Measurements from ENCODE around the gene ASPDH. TPM values are rescaled to one million over a fixed set of nuclear protein-coding genes. Genes with fewer than 3 reads are reported as not detected.

ASPDH gene
- total and polyA plus RNA-seq, 12 donors, result not detected

DNA sequence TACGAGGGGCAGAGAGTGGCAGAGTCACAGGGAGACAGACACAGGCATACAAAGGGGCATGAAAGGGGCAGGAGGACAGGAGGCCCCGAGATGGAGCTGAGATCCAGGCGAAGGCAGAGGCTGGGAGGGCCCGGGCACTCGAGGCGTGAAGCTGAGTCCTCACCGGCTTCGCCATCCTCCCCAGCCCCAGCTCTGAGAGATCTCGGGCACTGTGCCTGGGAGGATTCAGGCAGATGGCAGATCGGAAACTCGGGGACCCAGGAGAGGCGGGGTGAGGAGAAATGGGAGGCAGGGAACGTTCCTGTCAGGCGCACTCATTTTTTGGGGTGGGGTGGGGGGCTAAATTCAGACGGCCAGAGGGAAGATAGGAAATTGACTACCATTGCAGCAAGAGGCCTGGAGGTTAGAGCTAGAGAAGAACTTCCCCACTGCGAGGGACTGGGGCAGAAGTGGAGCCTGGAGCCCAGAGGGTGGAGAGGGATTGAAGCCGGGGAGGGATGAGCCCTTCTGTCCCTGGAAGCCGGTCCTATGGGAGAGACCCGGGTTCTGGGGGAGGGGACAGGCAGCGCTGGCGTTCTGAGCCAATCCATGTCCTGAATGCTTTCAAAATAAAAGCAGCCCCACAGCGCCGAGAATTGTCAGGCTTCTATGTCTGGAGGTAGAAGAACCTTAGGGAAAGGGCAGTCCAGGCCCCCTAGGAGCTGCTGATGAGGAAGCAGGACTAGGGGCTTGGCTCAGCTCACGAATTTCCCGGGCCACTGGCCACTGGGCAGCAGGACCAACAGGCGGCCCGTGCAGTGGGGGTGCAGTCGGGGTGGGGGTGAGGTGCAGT, 42.0 kb upstream of the ASPDH start:
- TF ChIP-seq, protein P1, sequence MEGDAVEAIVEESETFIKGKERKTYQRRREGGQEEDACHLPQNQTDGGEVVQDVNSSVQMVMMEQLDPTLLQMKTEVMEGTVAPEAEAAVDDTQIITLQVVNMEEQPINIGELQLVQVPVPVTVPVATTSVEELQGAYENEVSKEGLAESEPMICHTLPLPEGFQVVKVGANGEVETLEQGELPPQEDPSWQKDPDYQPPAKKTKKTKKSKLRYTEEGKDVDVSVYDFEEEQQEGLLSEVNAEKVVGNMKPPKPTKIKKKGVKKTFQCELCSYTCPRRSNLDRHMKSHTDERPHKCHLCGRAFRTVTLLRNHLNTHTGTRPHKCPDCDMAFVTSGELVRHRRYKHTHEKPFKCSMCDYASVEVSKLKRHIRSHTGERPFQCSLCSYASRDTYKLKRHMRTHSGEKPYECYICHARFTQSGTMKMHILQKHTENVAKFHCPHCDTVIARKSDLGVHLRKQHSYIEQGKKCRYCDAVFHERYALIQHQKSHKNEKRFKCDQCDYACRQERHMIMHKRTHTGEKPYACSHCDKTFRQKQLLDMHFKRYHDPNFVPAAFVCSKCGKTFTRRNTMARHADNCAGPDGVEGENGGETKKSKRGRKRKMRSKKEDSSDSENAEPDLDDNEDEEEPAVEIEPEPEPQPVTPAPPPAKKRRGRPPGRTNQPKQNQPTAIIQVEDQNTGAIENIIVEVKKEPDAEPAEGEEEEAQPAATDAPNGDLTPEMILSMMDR (IDR thresholded peaks at IDR 0.05), result no peak
- H3K9me3 ChIP-seq, result no peaks in the 10 kb centered on the region
- DNase-seq, result peak in 1 of 2 donors; percentile 39
- no peaks in the 10 kb centered on the region for H3K36me3 ChIP-seq
- WGBS, 2 donors, result 35 to 36% methylated on average over 27 to 28 of the region's 28 CpGs
- no peak overlapping the region for H3K27ac ChIP-seq
- intact Hi-C loops (cut with DNase I), result no loop called here
- peak in 4 of 8 donors; percentile 3 to 22 (median 8) for ATAC-seq
- peak overlapping the region in 9 of 10 donors; percentile 11 to 55 (median 48) for H3K4me3 ChIP-seq
- peaks cover 0 to 16% (median 10%) of the 10 kb centered on the region in 9 donors for H3K4me1 ChIP-seq
- peaks cover 0 to 74% (median 50%) of the 10 kb centered on the region in 7 donors for H3K27me3 ChIP-seq

DNA sequence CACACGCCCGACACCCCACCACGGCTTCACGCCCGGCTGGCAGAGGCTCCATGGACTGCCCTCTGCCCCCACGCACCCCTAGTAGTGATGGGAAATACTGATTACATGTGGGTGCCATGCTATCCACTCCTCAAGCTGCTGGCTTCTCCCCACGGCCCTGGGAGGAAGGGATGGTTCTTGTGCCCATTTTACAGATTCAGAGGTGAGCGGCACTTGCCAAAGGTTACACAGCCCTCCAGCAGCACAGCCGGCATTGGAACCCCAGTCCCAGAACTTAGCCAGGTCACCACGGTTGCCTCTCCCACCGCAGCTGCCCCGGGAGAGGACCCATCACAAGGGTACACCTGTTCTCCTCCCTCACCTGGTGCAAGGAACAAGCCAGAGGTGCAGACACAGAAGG, 41.3 kb upstream of the ASPDH start:
- Histone ChIP-seq H3K4me1 (peaks cover 0 to 13% (median 10%) of the 10 kb centered on the region in 9 donors), H3K27ac (no peak overlapping the region), H3K36me3 (no peaks in the 10 kb centered on the region), H3K9me3 (no peaks in the 10 kb centered on the region), H3K27me3 (peaks cover 0 to 81% (median 55%) of the 10 kb centered on the region in 7 donors), H3K4me3 (no peak overlapping the region)
- no peak for ATAC-seq
- intact Hi-C loops (cut with DNase I), result no loop called here
- TF ChIP-seq, protein P1 (IDR thresholded peaks at IDR 0.05), result no peak
- DNase-seq, result no peak
- 83% methylated on average over 12 of the region's 12 CpGs for WGBS, 2 donors

DNA sequence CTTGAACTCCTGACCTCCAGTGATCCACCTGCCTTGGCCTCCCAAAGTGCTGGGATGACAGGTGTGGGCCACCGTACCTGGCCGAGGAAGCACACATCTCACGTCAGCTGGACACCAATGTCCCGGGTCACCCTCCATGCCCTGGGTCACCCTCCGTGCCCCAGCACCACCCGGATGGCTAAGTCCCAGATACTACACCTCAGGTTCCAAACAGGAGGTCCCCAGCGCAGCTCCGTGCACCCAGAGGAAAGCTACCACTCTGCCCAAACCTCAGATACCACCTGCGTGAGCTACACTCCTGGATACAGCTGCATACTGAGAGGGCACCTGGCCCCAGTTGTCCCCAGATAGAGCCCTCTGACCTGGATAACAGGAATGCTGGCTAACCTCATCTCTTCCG, 40.5 kb upstream of the ASPDH start:
- TF ChIP-seq, protein P1 (IDR thresholded peaks at IDR 0.05), result no peak
- ATAC-seq, result no peak
- DNase-seq, result no peak
- Histone ChIP-seq H3K27me3 (peaks cover 0 to 89% (median 58%) of the 10 kb centered on the region in 7 donors), H3K27ac (no peak overlapping the region), H3K4me3 (no peak overlapping the region), H3K4me1 (peaks cover 0 to 13% (median 10%) of the 10 kb centered on the region in 9 donors), H3K36me3 (no peaks in the 10 kb centered on the region), H3K9me3 (no peaks in the 10 kb centered on the region)
- intact Hi-C loops (cut with DNase I), result no loop called here
- 91 to 92% methylated on average over 10 of the region's 10 CpGs for WGBS, 2 donors

GRCh38 chr19:50553134-50553703, 39.5 kb upstream of the ASPDH start:
- TF ChIP-seq, protein P1 (IDR thresholded peaks at IDR 0.05), result no peak

More at GRCh38 chr19:50553134-50553703, 39.5 kb upstream of the ASPDH start:
- no peak overlapping the region for H3K4me3 ChIP-seq
- ATAC-seq (no peak), DNase-seq (no peak)
- no peaks in the 10 kb centered on the region for H3K9me3 ChIP-seq
- 76 to 79% methylated on average over 19 of the region's 19 CpGs for WGBS, 2 donors
- peaks cover 0 to 84% (median 68%) of the 10 kb centered on the region in 7 donors for H3K27me3 ChIP-seq
- intact Hi-C loops (cut with DNase I), result no loop called here
- H3K27ac ChIP-seq, result no peak overlapping the region
- H3K4me1 ChIP-seq, result peaks cover 0 to 13% (median 10%) of the 10 kb centered on the region in 9 donors
- H3K36me3 ChIP-seq, result no peaks in the 10 kb centered on the region
